ENCODE measurements around the gene ACACB. TPM values are rescaled to one million over a fixed set of nuclear protein-coding genes. Genes with fewer than 3 reads are reported as not detected.
A peak's percentile ranks its signal among the peaks of the same experiment; 100 is the strongest.

Gene ACACB
- total and polyA plus RNA-seq, 7 donors, result 5.3 to 295 (median 116) TPM

- intact Hi-C loops (cut with DNase I), result loop anchor here (5.0 kb wide), 1 partner anchor 349 kb away; no protein-coding TSS in a partner anchor
- 52 to 76% methylated on average over 11 of the region's 11 CpGs for whole genome bisulfite sequencing, 2 donors
- no peak for TF ChIP-seq POLR2A (IDR thresholded peaks at IDR 0.05)
- peak in 3 of 4 donors; percentile 10 to 78 (median 50) for TF ChIP-seq POLR2AphosphoS5 (IDR thresholded peaks at IDR 0.05)
- TF ChIP-seq CTCF (IDR thresholded peaks at IDR 0.05), result no peak
- TF ChIP-seq EP300 (IDR thresholded peaks at IDR 0.05), result peak in 3 of 4 donors; percentile 25 to 77 (median 41)
- no peaks in the 10 kb centered on the region for H3K27me3 ChIP-seq
- DNase-seq, result peak; percentile 74
- H3K4me1 ChIP-seq, result peaks cover 0 to 77% (median 67%) of the 10 kb centered on the region in 4 donors
- peaks cover 0 to 20% (median 0%) of the 10 kb centered on the region in 4 donors for H3K36me3 ChIP-seq
- peak overlapping the region in 2 of 4 donors; percentile 8 to 15 for H3K4me3 ChIP-seq
- peak overlapping the region; percentile 91 to 94 (median 92) for H3K27ac ChIP-seq
- H3K9me3 ChIP-seq, result no peaks in the 10 kb centered on the region
These were observed 3.5 kb upstream of the ACACB start for GRCh38 chr12:109112720-109113465.

DNA sequence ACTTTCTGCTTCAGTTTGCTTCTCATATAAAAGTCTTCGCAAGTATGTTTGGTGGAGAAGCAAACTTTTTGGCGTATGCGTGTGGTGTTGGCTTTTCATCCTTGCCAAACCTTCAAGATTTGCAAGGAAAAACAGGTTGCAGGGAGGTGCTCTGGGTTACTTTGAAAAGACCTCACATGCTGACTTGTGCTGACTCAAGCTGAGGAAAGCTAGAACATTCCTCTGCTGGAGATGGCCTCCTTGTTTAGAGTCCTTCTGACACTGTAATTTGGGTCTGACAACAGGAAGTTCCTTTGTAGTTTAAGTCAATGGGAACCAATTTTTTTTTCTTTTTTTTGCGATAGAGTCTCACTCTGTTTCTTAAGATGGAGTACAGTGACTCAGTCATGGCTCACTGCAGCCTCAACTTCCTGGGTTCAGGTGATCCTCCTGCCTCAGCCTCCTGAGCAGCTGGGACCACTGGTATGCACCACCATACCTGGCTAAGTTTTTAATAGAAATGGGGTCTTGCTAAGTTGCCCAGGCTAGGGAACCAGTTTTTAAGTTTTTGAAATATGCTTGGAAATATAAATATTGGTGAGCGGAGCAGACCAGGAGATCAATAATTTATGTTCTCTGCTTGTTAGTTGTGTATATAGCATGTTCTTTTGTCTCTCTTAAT lies 2.6 kb upstream of the ACACB start:
- TF ChIP-seq POLR2A (IDR thresholded peaks at IDR 0.05) (no peak), CTCF (IDR thresholded peaks at IDR 0.05) (no peak), EP300 (IDR thresholded peaks at IDR 0.05) (peak in 1 of 4 donors; percentile 33), POLR2AphosphoS5 (IDR thresholded peaks at IDR 0.05) (peak in 3 of 4 donors; percentile 31 to 59 (median 34))
- intact Hi-C loops (cut with DNase I), result loop anchor here (5.0 kb wide), 1 partner anchor 349 kb away; no protein-coding TSS in a partner anchor
- peak; percentile 60 for DNase-seq
- Histone ChIP-seq H3K27me3 (no peaks in the 10 kb centered on the region), H3K4me1 (peaks cover 0 to 79% (median 70%) of the 10 kb centered on the region in 4 donors), H3K36me3 (peaks cover 0 to 11% (median 0%) of the 10 kb centered on the region in 4 donors), H3K27ac (peak overlapping the region; percentile 91 to 94 (median 92)), H3K4me3 (peak overlapping the region in 2 of 4 donors; percentile 8 to 15), H3K9me3 (no peaks in the 10 kb centered on the region)
- WGBS, 2 donors, result 91 to 95% methylated on average over 5 of the region's 5 CpGs

DNA sequence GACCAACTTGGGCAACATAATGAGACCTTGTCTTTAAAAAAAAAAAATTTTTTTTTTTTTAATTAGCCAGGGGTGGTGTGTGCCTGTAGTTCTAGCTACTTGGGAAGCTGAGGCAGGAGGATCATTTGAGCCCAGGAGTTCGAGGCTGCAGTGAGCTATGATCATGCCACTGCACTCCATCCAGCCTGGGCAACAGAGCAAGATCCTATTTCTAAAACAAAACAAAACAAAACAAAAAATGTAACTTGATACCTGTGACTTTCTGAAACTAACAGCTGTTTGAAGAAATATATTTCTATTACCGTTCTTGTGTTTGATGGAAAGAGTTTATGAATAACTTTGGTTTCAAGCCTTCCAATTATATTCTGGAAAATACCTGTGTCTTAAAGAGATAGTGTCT lies 1.7 kb upstream of the ACACB start:
- H3K36me3 ChIP-seq, result peaks cover 0 to 5% (median 0%) of the 10 kb centered on the region in 4 donors
- H3K9me3 ChIP-seq, result no peaks in the 10 kb centered on the region
- DNase-seq, result no peak
- intact Hi-C loops (cut with DNase I), result loop anchor here (5.0 kb wide), 1 partner anchor 348 kb away; no protein-coding TSS in a partner anchor
- peaks cover 0 to 79% (median 72%) of the 10 kb centered on the region in 4 donors for H3K4me1 ChIP-seq
- H3K4me3 ChIP-seq, result no peak overlapping the region
- TF ChIP-seq CTCF (IDR thresholded peaks at IDR 0.05), result no peak
- no peak for TF ChIP-seq POLR2AphosphoS5 (IDR thresholded peaks at IDR 0.05)
- no peak for TF ChIP-seq POLR2A (IDR thresholded peaks at IDR 0.05)
- TF ChIP-seq EP300 (IDR thresholded peaks at IDR 0.05), result no peak
- 50 to 73% methylated on average over 2 of the region's 2 CpGs for WGBS, 2 donors
- peak overlapping the region; percentile 91 to 94 (median 92) for H3K27ac ChIP-seq
- H3K27me3 ChIP-seq, result no peaks in the 10 kb centered on the region

- intact Hi-C loops (cut with DNase I), result no loop called here
These were observed 1.0 kb upstream of the ACACB start for GRCh38 chr12:109115404-109115757.

More at GRCh38 chr12:109115404-109115757, 1.0 kb upstream of the ACACB start:
- Histone ChIP-seq H3K36me3 (no peaks in the 10 kb centered on the region), H3K27me3 (no peaks in the 10 kb centered on the region), H3K27ac (peak overlapping the region; percentile 91 to 94 (median 92)), H3K9me3 (no peaks in the 10 kb centered on the region), H3K4me1 (peaks cover 0 to 71% (median 67%) of the 10 kb centered on the region in 4 donors), H3K4me3 (no peak overlapping the region)
- DNase-seq, result no peak
- WGBS, 2 donors, result 34 to 71% methylated on average over 3 of the region's 3 CpGs
- TF ChIP-seq POLR2AphosphoS5 (IDR thresholded peaks at IDR 0.05) (no peak), POLR2A (IDR thresholded peaks at IDR 0.05) (no peak), EP300 (IDR thresholded peaks at IDR 0.05) (no peak), CTCF (IDR thresholded peaks at IDR 0.05) (no peak)
